ENCODE measurements around the gene PFDN2.
"Not testable (repeated sequence)": the region's sequence is repeated elsewhere in the genome, so short reads cannot be mapped to it uniquely, and the experiment has no call there.

PFDN2 gene

GRCh38 chr1:161138431-161138830, 20.6 kb upstream of the PFDN2 start:
- DNase-seq = no peak

GRCh38 chr1:161137881-161138280, 20.0 kb upstream of the PFDN2 start:
- no peak for DNase-seq

GRCh38 chr1:161133220-161133740, 15.4 kb upstream of the PFDN2 start:
- no peak for DNase-seq

GRCh38 chr1:161132410-161133219, 14.8 kb upstream of the PFDN2 start, which contains the start of gene DEDD:
Gene DEDD (minus strand): TSS chr1:161132667. CDS start chr1:161124462, 8,205 bp downstream.
- DNase-seq = peak; percentile 88 to 90

- no peak for DNase-seq
Measured at GRCh38 chr1:161131523-161132409, 13.9 kb upstream of the PFDN2 start.

GRCh38 chr1:161130266-161130665, 12.4 kb upstream of the PFDN2 start:
- DNase-seq = no peak

- no peak for DNase-seq
Measured at GRCh38 chr1:161128591-161129420, 11.0 kb upstream of the PFDN2 start.

GRCh38 chr1:161127649-161128048, 9.8 kb upstream of the PFDN2 start:
- no peak for DNase-seq

- DNase-seq = no peak
Measured at GRCh38 chr1:161122967-161123366, 5.1 kb upstream of the PFDN2 start.

- DNase-seq = no peak
Measured at GRCh38 chr1:161121834-161122233, 4.0 kb upstream of the PFDN2 start.

- DNase-seq = no peak
Measured at GRCh38 chr1:161121042-161121650, 3.3 kb upstream of the PFDN2 start.

GRCh38 chr1:161119092-161119903, 1.5 kb upstream of the PFDN2 start:
- peak; percentile 65 to 78 for DNase-seq

GRCh38 chr1:161115961-161116360, 1.9 kb downstream of the PFDN2 start:
- not testable (repeated sequence) for DNase-seq

GRCh38 chr1:161115132-161115711, 2.6 kb downstream of the PFDN2 start:
- peak in 1 of 2 donors; percentile 35 for DNase-seq

- no peak for DNase-seq
Measured at GRCh38 chr1:161114556-161114955, 3.3 kb downstream of the PFDN2 start.

GRCh38 chr1:161113915-161114314, 3.9 kb downstream of the PFDN2 start:
- DNase-seq = no peak

- DNase-seq = no peak
Measured at GRCh38 chr1:161111527-161111926, 6.3 kb downstream of the PFDN2 start.

- DNase-seq = no peak
Measured at GRCh38 chr1:161111117-161111516, 6.7 kb downstream of the PFDN2 start.

GRCh38 chr1:161106431-161106830, 11.4 kb downstream of the PFDN2 start:
- DNase-seq = no peak

- no peak for DNase-seq
Measured at GRCh38 chr1:161100556-161100955, 17.3 kb downstream of the PFDN2 start.
